DMS79 (cell line): Measurements from ENCODE around the gene SYTL5.

Experiments used
- DNase-seq: peaks from one replicate; lab custom pipeline; 2025; lab: John Stamatoyannopoulos, UW

The SYTL5 gene

GRCh38 chrX:38149016-38149415 lies 142.7 kb downstream of the SYTL5 start:
- no peak for DNase-seq

DNA sequence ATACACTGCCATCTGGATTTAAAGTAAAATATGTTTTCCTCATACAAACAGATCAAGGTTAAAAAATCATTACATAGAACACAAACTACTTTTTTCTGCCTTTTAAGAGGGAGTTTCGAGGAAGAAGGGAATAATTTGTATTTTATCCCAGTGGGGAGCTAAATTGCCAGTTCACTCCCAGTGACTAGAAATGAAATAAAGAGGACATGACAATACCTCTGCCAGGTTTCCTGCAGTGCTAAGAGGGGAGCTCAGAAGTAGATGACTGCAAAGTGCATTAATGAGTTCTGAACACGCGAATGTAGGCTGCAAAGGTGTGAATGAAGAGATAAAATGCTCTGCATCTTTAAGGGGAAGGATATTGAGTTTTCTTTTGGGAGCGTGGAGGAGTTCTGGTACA lies 144.6 kb downstream of the SYTL5 start:
- DNase-seq: no peak

DNA sequence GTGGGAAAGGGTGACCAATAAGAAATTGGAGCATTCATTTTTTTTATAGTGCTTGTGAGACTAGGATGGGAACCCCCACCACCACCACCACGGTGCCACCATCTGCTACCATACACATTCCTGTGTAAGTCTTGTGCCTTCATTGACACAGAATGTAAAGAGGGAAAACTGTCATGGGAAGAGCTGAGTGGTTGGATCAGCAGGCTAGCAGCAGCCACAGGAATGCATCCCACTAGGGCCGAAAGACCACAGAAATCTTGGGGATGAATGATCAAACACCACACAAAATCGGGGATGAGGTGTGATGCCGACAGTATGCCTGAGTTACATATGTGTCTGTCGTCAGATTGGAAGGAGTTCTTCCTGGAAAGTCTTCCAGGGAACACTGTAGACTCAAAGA lies 145.1 kb downstream of the SYTL5 start:
- no peak for DNase-seq

DNA sequence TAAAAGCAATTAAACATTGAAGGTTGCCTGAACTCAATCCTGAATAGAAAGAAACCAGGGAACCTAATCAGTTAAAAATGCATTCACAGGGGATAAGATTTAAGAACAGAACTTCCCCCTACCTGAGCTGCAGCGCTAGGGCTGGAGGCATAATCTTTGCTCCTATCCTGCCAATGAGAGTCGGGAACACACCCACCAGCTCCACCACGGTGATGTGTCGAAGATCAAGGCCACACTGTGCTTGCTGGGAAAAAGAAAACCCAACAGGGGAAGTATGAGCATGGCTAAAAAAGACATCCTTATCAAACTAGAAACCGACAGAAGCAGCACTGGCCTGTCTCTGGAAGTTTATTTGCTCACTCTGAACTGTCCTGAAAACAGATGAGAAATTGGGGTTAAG lies 148.0 kb downstream of the SYTL5 start:
- DNase-seq: no peak

DNA sequence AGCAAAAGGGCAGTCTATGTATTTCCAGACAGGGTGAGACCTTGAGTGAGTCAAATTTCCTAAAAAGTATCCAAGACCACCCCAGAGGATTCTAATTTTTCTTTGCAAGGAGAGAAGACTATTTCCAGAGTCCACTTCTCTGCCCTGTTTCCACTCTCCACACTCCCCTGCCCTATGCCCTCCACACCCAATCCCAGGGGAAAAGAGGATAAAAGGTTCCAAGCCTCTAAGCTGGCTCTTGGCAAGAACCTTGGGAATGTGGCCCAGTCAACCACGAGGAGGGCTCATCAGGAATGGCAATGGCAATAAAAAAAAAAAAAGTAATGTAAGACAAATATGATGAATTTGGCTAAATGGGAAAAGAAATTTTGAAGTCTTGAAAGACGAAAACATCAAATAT lies 148.5 kb downstream of the SYTL5 start:
- DNase-seq: no peak

GRCh38 chrX:38156838-38157237 lies 150.5 kb downstream of the SYTL5 start:
- DNase-seq: no peak

DNA sequence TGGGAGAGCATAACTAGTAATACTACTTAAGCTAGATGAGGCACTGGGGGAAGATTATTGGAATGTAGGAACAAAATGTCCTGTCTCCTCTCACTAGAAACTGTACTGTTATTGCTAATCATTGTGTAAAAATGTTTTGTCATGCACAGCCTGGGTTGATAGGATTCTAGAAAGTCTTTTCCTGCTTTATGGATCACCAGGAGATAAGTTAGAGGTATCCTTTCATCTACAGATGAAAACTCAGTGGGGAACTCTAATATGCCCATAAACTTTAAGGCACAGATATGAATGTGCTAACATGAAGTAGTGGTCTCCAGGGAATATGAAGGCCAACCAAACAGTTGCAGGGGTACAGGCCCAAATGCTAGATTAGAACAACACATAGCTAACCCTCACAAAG lies 156.8 kb downstream of the SYTL5 start:
- DNase-seq: no peak

DNA sequence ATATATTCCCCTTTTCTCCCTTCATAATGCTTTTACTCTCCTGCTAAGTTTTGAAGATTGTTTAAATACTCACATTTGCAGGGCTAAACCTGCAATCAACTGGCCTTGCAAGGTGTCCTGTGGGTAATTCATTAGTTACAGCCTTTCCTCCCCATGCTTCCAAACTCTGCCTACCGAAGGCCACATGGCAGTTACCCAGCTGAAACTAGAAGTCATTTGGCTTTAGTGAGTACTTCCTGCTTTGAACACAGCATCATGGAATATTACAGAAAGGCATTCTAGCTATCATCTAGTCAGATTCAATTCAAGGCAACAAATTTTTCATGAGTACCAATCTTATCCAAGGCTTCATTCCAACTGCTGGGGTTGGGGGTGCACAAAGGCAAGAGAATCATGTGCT lies 158.7 kb downstream of the SYTL5 start:
- DNase-seq: no peak

- no peak for DNase-seq
Observed at GRCh38 chrX:38166478-38167083, 160.2 kb downstream of the SYTL5 start.

DNA sequence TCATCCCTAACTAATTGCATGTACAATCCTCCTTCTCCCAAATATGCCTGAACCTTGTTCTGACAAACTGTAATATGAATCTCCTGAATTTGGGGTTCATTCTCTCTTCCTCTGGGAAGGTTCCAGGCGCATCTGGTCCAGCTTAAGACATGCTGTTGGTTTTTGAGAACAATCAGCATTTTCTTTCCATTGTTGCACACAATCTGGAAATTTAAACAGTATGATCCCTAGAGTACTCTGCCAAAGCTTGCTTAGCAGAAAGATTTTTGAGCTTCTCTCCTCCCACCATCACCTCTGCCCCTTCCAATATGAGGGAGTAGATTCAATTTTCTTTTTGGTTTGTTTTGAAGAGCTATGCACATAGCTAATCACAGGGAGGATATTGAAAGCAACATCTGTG lies 164.2 kb downstream of the SYTL5 start:
- DNase-seq: no peak

DNA sequence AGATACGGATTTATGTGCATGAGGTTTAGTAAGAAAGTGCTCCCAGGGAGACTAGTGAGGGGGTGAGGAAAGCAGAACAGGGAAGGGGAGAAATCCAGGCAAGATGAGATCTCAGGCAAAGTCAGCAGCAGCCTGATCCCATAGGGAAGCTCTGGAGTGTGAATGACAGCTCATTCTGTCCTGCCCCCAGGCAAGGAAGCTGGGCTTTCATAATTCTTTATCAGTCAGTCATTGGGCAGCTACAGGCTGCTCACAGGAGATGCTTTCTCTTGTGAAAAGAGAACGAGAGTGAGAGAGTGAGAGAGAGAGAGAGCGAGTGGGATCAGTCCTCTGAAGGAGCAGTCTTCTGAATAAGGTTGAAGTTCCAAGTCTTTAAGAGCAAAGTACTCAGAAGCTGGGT lies 166.2 kb downstream of the SYTL5 start:
- no peak for DNase-seq

DNA sequence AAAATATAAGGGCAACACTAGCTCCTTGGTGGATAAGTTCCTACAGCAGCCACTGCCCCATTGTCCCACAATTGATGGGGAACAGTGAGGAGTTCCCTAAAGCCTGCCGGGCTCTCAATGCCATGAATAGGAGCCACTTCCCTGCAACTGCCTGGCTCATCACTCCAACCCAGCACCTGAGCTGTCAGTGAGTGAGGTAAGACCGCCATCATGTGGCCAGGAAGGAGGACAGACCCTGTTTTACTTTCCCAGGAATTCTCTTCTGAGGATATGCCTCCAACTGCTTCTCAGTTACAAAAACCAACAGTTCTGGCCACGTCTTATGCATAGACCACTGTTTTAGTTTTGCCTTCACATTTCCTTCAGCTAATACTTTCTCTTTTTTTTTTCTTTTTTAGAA lies 168.8 kb downstream of the SYTL5 start:
- DNase-seq: no peak

DNA sequence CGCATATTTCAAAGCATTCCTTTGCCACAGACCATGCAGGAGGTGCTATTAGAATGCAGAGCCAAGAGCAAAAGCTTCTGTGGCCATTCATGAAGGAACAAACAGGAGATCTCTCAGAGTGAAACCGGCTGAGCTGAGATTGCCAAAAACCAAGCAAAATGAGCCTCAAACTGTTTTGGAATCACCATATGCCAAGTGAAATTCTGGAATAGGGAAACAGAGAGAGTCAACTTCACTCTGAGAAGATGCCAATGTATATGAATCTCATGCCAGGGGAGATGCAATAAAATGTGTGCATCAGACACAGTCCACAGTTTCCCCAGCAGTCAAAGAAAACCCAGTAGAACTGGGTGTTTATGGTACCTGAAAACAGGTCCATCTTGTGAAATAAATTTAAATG lies 172.0 kb downstream of the SYTL5 start:
- no peak for DNase-seq
